H1 (cell line): ENCODE results near the gene SLC22A23. TPM values are rescaled to one million over a fixed set of nuclear protein-coding genes. Genes with fewer than 3 reads are reported as not detected.

Experiments
- CBX8 ChIP-seq: fragments of 300-800, 300-1000 bp; sonication (generic); IDR thresholded peaks from 2 replicates; pipeline ENCODE4 v1.7.1; 2016; ENCODE audit warnings: low read depth, low read length, borderline replicate concordance
- NRF1 ChIP-seq: IDR thresholded peaks from 2 replicates; pipeline ENCODE4 v1.6.1; 2011; ENCODE audit warnings: mild to moderate bottlenecking, low read depth, low read length, improper control_type of control experiment
- PHF8 ChIP-seq: fragments of 200-600 bp; sonication (generic); conservative IDR thresholded peaks from 2 replicates; pipeline ENCODE4 v1.7.1; 2012; ENCODE audit warnings: low read depth, mild to moderate bottlenecking, inconsistent platforms, low read length, moderate library complexity
- SP1 ChIP-seq: IDR thresholded peaks from 2 replicates; pipeline ENCODE4 v1.6.1; 2011; ENCODE audit warnings: low read depth, low read length
- SRF ChIP-seq: IDR thresholded peaks from 2 replicates; pipeline ENCODE4 v1.6.1; 2011; ENCODE audit warnings: mild to moderate bottlenecking, low read depth, low read length, moderate library complexity
- TEAD4 ChIP-seq: IDR thresholded peaks from 2 replicates; pipeline ENCODE4 v1.6.1; 2012; ENCODE audit warnings: low read depth, low read length, inconsistent platforms, mixed read lengths
- polyA plus RNA-seq, 7 experiments: library from polyadenylated mRNA; depleted of rRNA in 3 of 7; stranded (reverse) in 5 of 7; unstranded in 2 of 7; fragments of >200 nt in 5 of 7; fragments of 200-250 nt in 2 of 7; gene quantifications; 1 replicate in 5 of 7; 2 replicates in 1 of 7; 4 replicates in 1 of 7; pipeline versions ENCODE4 v1.2.1 to v1.2.3, GENCODE V29; 2011 to 2013; ENCODE audit warnings: missing spikeins in 2 of 7, mixed read lengths in 2 of 7
- total RNA-seq: library from RNA; stranded (reverse); fragmentation: NEBNext Ultra II Directional; extraction: Animal tissue kit (Norgen Biotek cat#: 25700); gene quantifications from 2 replicates; pipeline ENCODE4 v1.2.1, GENCODE V29; 2021

Gene SLC22A23
- total and polyA plus RNA-seq, 2 of the 8 experiments (the other 6 are each of a cell fraction or from before 2014, with no cell fraction given): 9.9 to 38.4 TPM

DNA sequence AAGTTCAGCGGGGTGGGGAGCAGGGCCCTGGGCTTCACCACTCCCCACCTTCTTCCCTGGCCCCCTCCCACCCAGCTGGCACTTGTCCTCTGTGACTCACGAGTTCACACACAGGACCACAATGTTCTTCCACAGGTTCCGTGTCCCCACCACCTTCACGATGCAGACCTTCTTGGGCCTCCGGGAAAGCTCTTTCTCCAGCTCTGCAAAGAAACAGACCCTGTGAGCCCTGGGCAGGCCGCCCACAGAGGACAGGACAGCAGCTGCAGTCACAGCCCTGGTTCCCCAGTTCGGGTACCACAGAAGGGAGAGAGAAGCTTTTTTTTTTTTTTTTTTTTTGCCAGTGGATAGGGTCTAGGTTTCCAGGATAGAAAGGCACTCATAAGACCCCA, 167.2 kb downstream of the SLC22A23 start (continued):
- TF ChIP-seq CBX8 (no peak), NRF1 (no peak), PHF8 (no peak), TEAD4 (no peak), SP1 (no peak), SRF (no peak)
